MV-4-11 (cell line): ENCODE results near the gene SPAG16.
"Not testable (repeated sequence)": the region's sequence is repeated elsewhere in the genome, so short reads cannot be mapped to it uniquely, and the experiment has no call there.

Experiments
- DNase-seq: peaks from one replicate; lab custom pipeline; 2025; lab: John Stamatoyannopoulos, UW

Gene SPAG16

DNA sequence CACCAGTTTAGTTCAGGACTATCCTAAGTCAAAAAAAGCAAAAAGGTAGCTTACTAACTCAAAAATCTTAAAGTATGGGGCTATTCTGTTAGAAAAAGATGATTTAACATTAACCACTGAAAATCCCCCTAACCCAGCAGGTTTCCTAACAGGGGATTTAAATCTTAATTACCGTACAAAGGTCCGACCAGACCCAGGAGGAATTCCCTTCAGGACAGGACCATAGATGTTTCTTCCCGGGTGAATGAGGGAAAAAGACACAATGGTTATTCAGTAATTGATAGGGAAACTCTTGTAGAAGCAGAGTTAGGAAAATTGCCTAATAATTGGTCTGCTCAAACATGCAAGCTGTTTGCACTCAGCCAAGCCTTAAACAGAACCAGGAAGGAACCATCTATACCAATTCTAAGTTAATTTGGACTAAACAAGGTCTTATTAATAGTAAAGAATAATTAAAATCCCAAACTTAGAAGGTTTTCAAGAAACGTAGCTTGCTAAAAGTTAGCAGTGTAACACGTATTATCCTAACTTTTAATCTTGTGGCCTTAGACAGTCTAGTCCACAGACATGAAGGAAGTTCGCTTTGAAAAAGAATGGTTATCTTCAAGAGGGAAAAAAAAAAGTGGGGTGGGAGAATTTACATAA is 124.3 kb downstream of the SPAG16 start:
- DNase-seq, result not testable (repeated sequence)

DNA sequence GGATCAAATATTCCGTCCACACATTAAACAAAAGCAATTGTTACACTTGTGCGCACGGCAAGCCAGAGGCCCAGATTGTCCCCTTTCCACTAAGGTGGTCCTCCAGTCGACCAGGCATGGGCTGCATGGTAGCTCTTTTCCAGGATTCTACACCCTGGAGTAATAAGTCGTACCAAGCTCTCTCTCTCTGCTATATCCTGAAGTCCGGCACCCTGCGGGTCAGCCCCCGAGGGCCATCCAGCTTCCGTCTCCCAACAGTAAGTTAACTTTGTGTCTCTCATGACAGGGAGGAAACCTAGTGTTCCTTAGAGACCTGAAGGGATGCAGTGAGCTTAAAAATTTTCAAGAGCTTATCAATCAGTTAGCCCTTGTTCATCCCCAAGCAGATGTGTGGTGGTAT is 126.4 kb downstream of the SPAG16 start:
- DNase-seq, result not testable (repeated sequence)

DNA sequence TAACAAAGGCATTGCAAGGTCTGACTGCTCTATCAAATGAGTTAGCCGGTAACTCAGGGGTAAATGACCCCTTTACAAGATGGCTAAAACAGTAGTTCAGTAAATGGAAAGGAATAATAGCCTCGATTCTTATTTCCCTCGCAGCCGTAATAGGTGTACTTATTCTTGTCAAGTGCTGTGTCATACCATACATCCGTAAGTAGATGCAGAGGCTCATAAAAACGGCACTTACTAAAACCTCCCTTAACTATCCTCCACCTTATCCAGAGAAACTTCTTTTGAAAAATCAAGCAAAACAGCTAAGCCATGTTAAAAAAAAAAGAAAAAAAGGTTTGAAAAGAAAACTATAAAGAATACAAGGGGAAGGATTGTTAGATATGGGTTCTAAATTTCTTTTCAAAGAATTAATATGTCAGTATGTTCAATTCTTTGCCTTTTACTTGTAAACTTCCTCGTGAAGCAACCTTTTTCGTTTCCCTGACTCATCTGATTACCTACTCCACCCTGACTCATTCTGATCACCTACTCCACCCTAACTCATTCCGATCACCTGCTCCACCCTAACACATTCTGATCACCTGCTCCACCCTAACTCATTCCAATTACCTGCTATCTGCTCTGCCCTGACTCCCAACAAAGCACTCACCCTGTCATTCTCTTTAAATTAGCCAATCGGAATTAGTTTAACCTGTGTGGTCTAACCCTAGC is 127.5 kb downstream of the SPAG16 start:
- DNase-seq, result no peak

DNA sequence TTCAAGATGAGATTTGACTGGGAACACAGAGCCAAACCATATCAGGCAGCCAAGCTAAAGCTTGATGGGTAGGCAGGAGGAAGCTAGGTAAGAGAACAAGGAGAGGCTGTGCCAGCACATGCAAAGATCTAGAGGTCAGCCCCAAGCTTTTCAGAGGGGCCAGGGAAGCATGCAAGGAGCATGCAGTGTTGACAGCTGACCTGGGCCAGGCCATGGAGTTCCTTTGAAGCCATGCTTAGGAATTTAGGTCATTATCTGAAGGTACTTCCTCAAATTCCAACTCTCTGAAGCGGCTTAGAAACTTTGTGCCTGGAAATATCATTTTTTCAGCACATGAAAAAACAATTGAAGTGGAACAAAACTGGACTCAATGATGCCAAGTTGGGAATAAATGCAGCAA is 130.8 kb downstream of the SPAG16 start:
- no peak for DNase-seq

DNA sequence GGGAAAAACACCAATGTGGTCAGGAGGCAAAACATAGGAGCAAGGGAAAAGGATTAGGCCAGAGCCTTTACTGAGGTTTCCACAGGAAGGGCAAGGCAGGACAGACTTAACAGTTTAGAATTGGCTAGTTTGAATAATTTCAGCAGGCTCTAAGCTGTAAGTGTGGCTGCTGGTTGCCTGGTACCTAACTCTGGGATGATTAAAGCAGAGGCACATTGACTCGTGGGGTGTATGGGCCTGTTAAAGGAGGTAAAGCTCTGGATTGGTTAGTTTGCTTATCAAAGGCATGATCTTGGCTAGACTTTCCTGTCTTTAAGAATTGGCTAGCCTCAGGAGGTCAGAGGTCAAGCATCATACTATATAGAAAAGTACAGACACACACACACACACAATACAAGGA is 132.6 kb downstream of the SPAG16 start:
- no peak for DNase-seq

DNA sequence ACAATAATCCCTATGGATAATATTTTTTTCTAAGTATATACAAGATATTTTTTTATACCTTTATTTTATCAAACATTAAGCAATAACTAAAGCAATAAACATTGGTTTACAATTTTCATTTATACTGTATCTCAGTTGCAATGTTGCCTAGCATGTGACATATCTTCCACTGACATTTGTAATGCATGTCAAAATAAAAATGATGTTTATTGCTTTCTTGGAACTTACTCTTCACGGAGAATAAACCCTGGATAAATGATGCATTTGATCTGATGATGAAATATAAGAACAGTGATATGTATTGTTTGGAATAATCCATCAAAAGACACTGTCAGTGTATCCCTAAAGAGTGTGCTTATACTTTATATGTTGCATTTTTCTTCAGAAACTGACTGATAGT is 135.7 kb downstream of the SPAG16 start:
- DNase-seq, result no peak

GRCh38 chr2:213420828-213421385 is 136.6 kb downstream of the SPAG16 start:
- DNase-seq, result no peak

GRCh38 chr2:213422211-213422610 is 137.9 kb downstream of the SPAG16 start:
- no peak for DNase-seq

DNA sequence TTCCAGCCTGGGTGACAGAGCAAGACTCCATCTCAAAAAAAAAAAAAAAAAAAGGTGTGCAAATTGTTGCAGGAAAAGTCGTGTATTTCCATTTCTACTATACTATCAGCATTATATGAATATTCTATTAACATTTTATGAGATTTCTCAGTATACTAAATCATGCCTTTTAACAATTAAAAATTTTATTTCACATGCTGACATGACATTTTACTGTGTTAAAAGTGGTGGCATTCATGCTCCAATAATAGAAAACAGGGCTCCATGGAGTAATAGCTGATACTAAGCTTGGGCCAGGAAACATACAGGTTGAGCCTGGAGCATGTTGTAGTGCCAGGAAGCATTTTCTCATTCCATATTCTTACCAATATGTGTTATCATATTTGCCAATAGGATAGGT is 141.4 kb downstream of the SPAG16 start:
- DNase-seq, result no peak

- no peak for DNase-seq
Measured at GRCh38 chr2:213429516-213429915, 145.3 kb downstream of the SPAG16 start.

DNA sequence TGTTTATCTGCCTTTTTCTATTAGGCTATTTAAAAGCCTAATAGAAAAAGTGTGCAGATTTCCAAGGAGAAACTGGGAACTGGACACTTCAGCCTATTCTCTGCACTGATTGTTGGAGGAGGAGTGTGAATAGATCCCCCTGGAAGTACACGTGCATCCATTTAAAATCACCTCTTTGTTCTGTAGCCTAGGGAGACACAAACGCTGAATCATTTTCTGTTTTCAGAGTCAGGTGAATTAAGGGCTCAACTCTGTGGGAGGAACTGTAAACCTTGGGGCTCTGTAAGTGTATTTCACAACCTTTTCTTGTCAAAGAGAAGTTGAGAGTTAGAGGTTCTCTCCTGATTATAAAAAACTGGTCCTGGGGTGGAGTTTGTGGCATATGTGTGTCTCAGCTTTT is 159.7 kb downstream of the SPAG16 start:
- DNase-seq, result no peak

- no peak for DNase-seq
Measured at GRCh38 chr2:213451542-213452239, 167.4 kb downstream of the SPAG16 start.

GRCh38 chr2:213455316-213456008 is 171.2 kb downstream of the SPAG16 start:
- DNase-seq, result no peak

DNA sequence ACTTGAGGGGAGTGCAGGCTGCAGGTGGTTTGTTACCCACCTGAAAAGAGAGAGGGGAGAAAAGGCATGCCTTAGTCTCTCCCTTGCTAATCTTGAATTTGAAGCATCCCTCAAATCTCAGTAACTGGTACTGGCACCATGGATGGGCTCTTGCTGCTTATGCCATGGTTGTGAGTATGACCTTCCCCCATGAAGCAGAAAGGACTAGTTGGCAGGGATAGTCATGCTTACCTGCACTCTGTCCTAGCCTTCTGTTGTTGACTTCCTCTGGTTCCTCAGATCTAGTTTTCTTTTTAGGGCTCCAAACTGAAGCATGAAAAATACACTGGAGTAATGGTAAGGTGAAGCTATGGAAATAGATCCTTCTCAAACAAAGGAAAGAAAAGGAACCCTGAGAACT is 191.2 kb downstream of the SPAG16 start:
- no peak for DNase-seq

DNA sequence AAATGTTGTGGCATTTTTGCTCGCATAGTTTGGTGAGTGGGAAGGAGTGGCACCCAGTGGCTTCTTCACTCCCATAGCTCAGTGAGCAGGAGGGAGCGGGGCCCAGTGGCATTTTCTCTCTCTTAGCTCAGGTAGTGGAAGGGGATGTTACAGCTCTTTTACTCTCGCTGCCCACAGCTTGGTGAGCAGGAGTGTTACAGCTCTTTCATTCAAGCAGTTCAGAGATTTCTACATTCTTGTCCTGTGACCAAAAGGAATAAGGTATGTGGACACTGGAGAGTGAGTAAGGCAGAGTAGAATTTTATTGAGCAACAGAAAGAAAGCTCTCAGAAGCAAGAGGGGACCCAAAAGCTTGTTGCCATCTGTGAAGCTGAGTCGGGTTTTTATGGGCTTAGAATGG is 192.4 kb downstream of the SPAG16 start:
- no peak for DNase-seq

DNA sequence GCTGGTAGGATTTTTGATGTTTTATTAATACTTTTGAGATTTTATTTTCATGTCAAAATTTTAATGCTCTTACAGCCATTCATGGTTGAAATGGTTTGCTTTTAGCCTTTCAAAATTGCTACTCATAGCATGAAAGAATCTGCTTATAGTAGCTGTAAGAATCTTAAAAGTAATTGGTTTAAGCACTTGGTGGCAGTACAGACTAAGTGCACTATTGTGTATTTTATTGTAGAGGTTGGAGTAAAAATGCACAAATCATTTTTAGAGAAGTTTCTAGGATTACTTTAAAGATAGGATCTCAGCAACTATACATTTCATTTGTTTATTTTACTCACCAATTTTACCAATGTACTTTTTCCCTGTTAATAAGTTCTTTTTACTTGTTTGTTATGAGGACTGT is 205.8 kb downstream of the SPAG16 start:
- no peak for DNase-seq

DNA sequence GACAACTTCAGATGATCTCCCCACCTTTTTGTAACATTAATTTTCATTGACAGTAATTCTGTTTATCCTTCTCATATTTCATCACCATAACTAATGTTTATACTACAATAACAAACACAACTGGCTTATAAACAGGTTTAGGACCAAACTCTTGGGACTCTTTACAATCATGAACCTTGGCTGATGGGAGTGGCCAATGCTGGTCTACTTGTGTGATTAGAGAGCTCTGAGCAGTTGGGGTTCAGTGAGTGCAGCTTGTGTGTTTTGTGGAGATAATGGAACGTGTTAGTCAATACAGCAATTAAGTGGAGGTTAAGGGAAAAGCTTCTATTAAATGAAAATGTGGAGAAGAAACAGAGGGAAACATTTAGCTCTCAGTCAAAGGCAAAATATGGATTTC is 207.1 kb downstream of the SPAG16 start:
- no peak for DNase-seq

DNA sequence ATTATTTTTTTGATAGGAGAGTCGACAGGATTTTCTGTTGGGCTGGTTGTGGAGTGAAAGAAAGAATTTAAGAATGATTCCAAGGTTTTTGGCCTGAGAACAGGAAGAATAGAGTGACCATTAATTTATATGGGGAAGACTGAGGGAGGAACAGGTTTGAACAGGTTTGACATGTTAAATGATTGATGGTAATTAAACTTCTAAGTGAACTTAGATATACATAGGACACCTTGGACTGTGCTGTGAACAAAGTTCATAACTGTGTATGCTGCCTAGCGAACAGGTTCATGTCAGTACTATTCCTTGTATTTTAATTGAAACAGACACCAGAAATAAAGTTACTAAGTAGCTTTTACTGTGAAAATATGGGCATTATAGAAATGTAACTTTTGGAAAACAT is 212.0 kb downstream of the SPAG16 start:
- no peak for DNase-seq

DNA sequence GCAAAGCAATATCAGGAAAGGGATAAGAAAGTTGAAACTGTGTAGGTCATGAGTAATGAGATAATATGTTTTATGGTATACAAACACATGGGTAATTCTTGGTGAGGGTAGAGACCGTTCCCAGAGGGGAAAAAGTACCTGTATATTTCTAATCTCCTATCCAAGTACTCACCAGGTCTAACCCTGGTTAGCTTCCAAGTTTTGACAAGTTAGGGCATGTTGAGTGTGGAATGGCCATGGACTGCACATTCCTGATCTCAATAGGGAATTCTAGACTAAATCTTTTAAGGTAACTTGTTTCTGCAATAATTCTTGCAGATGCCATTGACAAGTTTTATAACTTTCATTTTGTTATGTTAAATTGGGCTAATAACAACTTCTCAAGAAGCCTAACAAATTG is 216.6 kb downstream of the SPAG16 start:
- DNase-seq, result no peak

GRCh38 chr2:213524164-213524563 is 239.9 kb downstream of the SPAG16 start:
- no peak for DNase-seq

- DNase-seq, result no peak
Measured at GRCh38 chr2:213537579-213537978, 253.3 kb downstream of the SPAG16 start.

GRCh38 chr2:213544940-213545339 is 260.7 kb downstream of the SPAG16 start:
- no peak for DNase-seq
